ENCODE data around the gene CHRNA9.

The CHRNA9 gene

DNA sequence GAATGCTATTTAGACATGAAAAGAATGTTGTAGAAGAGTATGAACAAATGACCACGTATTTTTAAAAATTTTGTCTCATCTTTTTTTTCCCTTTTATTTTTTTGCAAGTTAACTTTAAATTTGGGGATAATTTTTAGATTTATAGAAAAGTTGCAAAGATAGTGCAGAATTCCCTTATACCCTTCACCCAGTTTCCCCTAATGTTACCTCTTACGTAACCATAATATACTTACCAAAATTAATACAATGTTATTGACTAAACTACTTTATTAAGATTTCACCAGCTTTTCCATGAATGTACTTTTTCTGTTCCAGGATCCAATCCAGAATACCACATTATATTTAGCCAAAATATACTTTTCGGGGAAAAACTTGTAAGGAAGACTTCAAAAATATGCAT lies 12.3 kb downstream of the CHRNA9 start:
- DNase-seq: no peak

- DNase-seq: no peak
Measured at GRCh38 chr4:40348000-40348399, 12.9 kb downstream of the CHRNA9 start.

DNA sequence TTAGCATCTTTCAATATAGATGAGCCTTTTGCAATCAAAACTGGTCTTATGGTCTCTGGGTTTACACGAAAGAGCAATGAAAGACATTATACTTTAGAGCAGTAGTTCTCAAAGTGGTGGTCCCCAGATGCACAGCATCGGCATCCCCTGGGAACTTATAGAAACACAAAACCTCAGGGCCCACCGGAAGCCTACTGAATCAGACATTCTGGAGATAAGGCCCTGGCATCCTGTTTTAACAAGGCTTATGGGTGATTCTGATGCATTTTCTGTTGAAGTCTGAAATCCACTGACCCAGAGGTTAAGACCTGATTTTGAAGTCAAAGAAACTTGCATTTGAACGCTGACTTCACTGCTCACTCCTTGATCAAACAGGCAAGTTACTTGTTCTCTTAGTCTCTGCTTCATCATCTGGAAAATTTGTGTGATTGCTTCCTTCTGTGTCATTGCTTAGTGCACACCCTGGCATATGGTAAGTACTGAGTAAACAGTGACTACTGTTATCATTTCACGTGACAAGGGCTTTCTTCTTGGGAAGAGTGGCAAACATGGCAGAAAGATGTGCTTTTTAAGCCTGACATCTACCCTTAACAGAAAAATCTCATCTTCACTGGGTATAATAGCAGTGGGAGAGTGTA lies 14.5 kb downstream of the CHRNA9 start:
- no peak for DNase-seq

DNA sequence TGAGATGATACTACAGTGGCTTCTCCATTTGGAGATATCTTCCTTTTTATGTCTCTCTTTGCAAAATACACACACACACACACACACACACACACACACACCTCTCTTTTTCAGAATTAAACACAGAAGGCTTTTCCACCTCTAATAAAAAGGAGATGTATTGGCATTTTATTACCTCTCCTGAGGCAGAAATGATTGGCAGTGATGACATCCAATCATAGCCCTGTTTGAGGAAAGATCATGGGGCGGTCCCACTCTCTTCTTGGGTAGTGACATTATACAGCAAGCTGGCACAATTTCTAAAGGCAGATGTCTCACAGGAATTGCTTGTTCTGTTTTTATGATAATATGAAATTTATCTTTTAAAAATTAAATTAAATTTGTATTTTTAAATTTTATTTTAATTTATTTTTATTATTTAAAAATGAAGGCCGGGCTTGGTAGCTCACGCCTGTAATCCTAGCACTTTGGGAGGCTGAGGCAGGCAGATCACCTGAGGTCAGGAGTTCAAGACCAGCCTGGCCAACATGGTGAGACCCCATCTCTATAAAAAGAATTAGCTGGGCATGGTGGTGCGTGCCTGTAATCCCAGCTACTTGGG lies 15.6 kb downstream of the CHRNA9 start:
- DNase-seq: no peak

GRCh38 chr4:40354158-40354557 lies 19.0 kb downstream of the CHRNA9 start:
- no peak for DNase-seq

- DNase-seq: no peak
Measured at GRCh38 chr4:40355131-40355530, 20.0 kb downstream of the CHRNA9 start.

- DNase-seq: no peak
Measured at GRCh38 chr4:40357738-40358137, 22.6 kb downstream of the CHRNA9 start.

DNA sequence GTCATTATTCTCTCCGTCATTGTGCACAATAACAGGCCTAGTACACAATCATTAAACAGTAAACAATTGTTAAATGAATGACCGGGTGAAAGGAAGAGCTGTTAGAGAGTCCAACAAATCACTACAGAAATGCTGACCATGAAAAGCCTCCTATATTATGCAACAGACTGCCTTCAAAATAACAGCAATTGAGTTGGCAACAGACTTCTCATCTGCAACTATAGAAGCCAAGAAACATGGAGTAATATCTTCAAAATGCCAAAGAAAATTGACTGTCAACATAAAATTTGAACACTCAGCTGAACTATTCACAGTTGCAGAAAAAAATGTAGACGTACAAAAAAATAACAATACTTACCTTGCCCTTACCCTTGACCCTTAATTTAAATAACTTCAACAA lies 26.2 kb downstream of the CHRNA9 start:
- no peak for DNase-seq

DNA sequence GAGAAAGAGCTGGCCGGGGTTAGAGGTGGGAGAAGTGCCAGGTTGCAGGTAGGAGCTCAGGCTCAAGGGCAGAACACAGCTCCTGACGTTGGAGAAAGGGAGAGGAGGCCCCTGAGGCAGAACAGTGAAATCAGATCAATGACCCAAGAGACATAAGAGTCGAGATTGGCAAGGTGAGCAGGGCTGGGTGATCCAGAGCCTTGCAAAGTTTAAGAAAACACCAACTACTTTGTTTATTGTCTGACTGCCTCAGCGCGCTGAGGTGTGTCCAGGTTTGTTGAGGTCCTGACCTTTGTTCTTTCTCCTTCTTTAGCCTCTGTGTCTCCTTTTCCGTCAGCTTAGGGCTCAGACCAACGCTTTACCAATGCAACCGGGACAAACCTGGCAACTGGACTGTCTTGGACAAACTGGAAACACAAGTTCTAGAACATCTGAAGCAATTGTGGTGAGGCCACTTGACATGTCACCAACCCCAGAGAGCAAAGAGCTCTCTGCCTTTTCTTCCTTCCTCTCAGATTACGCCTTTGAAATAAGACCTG lies 28.3 kb downstream of the CHRNA9 start:
- DNase-seq: no peak

DNA sequence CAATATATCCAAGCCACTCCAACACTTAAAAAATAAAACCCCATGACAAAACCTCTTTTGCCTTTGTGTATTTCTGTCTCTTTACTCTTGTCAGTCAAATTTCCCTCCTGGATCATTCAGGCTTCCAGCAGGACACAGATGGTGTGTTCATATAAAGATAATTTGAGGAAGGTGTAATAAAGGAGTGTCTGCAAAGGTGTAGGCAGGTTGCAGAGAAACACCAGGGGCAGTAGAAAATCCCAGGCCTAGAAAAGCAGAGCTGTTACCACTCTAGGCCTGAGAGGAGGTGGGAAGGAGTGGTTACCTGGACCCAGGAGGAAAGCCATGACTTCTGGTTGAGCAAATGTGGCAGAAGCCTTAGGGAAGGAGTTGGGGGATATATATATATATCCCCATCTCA lies 28.8 kb downstream of the CHRNA9 start:
- DNase-seq: no peak

- no peak for DNase-seq
Measured at GRCh38 chr4:40365766-40366165, 30.6 kb downstream of the CHRNA9 start.

- DNase-seq: no peak
Measured at GRCh38 chr4:40367451-40367850, 32.3 kb downstream of the CHRNA9 start.

DNA sequence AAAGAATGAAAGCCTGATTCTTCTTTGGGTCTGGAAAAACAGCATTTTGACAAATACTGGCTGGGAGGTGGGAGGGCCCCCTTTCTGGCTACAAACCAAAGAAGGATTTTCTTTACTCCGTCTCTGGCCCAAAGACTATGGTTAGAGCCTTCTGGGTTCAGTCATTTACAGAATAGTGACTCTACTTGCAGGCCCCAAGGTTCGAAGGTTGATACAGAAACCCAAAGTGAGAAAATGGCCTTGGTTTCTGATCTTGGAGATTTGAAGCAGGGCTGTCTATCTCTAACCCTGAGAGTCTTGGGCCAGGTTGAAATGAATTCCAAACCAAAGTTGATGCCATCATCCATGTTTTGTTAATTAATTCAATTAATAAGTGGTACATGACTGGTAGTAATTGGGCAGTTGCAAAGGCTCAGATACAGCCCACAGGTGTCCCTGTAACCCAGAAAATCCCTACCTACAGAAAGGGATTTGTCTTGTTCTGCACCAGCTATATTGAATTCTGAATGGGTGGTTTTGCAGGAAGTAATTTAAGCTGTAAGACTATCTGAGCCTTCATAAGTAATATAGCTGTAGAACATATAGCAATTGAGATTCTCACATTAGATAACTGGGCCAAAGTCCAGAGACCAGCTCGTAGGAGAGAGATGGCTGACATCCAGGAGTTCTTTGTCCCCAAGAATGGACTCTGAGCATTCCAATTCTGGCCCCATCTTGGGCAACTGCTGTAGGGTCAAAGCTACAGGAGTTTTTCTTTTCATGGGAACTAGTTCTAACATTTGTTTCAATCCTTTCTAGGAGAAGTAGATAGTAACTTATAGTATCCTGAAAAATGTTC lies 34.5 kb downstream of the CHRNA9 start:
- no peak for DNase-seq

GRCh38 chr4:40372651-40373050 lies 37.5 kb downstream of the CHRNA9 start:
- DNase-seq: no peak

- no peak for DNase-seq
Measured at GRCh38 chr4:40373636-40374035, 38.5 kb downstream of the CHRNA9 start.

GRCh38 chr4:40375095-40375494 lies 40.0 kb downstream of the CHRNA9 start:
- DNase-seq: no peak

DNA sequence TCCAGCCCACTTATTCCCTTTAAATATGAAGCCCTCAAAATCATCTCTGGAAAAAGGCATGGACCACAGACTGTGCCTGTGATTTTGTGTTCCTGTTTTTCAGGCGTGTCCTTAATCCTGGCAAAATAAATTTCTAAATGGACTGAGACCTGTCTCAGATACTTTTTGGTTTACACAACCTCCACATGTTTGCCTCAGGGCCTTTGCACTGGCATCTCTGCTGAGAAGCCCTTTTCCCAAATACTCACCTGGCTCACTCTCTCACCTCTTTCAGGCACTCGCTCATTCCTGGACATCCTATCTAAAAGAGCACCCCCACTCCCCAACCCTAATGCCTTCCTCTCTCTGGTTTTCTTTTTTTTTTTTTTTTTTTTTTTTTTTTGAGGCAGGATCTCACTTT lies 40.5 kb downstream of the CHRNA9 start:
- DNase-seq: no peak

DNA sequence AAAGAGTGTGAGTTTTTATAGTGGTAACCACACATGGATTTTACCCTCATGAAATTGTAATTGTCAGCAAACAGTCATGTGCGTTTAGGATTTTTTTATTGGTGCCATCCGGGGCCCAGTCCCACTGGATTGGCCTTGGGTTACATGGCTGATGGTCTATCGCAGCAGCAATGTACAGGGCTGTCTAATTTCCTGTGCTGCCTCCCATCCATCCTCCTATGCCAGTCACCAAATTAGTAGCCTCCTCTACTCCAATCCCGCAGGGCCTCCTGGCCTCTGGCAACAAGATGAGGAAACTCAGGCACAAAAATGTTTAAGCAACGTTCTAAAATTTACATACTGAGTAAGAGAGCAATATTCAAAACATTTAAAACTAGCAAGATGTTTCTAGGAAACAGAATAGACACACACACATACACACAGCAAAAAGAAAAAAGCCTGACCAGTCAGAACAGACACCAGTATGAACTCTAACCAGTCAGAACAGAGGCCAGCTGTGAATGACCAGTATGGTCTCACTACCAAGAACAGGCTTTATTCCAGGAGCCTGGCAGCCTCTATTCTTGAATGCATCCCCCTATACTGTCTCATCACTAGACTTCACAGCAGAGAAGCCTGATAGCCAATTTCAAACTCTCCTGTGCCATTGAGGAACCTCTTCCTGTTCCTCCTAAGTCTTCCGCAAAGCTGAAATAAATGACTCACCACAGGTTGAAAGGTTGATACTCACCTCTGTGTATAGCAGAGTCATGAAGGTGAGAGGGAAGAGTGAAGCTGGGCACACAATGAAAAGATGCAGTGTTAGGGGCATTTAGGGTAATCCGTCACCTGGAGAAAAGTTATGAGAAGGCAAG lies 42.6 kb downstream of the CHRNA9 start:
- DNase-seq: no peak

GRCh38 chr4:40378619-40379018 lies 43.5 kb downstream of the CHRNA9 start:
- DNase-seq: no peak

DNA sequence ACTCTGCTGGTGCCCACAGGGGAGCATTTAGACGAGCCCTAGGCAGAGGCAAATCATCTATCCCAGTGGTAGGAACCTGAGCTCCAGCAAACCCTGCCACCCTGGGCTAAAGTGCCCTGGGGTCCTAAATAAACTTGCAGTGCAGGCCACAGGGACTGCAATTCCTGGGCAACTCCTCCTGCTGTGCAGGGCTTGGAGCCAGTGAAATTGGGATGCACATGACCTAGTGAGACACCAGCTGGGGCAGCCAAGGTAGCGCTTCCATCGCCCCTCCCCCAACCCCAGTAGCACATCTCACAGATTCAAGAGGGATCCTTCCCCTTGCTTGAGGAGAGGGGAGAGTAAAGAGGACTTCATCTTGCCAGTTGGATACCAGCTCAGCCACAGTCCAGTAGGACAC lies 44.1 kb downstream of the CHRNA9 start:
- no peak for DNase-seq

DNA sequence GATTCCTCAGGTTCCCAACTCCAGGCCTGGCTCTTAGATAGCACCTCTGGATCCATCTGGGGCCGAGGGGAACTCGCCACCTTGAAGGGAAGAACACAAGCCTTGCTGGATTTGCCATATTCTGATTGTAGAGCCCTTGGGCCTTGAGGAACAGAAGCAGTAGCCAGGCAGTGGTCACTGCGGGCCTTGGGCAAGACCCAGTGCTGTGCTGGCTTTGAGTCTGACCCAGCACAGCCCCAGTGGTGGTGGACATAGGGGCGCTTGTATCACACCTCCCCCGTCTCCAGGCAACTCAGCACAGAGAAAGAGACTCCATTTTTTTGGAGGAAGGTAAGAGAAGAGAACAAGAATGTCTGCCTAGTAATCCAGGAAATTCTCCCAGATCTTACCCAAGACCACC lies 45.5 kb downstream of the CHRNA9 start:
- DNase-seq: no peak

DNA sequence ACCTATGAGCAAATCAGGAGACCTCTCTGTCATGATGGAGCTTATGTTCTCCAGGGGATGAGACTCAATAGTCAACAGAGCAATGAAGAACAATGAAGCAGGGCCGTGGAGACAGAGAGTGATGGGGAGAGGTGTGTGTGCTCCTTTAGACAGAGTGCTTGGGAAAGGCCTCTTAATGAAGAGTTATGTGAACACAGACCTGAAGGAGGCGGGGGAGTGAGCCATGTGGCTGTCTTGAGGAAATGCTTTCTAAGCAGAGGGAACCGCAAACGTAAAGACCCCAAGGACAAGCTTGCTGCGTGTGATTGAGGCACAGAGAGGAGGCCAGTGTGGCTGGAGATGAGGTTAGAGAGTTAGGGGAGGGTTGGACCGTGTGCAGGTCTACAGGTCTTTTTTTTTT lies 53.1 kb downstream of the CHRNA9 start:
- no peak for DNase-seq

GRCh38 chr4:40389986-40390385 lies 54.9 kb downstream of the CHRNA9 start:
- DNase-seq: no peak

All from NK-92 treated with Interleukin-12 subunit alpha and Interleukin-12 subunit beta, amount 100 ng/mL, for 24 hours (cell line).